GM18511 (cell line): ENCODE data around the gene ITGA11.

Source experiments
- ATAC-seq: cut with Tn5 transposase; IDR thresholded peaks from one replicate; pipeline ENCODE4 v1.9.1; 2021; ENCODE audit warnings: mild to moderate bottlenecking, moderate library complexity; ENCODE audit not compliant: unreplicated experiment

Gene ITGA11

GRCh38 chr15:68364028-68364659, 67.8 kb downstream of the ITGA11 start:
- no peak for ATAC-seq

DNA sequence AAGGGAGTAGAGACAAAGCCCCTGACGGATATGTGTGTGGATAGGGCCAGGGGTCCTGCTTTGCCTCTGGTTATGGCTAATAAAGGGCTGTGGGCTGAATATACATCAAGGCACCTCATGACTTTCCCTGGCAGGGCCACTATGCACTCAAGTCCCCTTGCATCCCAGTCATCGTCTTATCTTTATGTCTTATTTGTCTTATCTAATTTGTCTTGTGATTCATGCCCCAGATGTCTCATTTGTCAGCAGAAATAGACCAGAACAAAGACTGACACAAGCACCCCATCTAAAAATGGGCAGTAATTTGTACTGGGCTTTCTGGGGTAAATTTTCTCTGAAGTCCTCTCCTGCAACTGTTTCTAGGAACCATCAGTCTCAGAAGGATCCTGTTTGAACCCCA, 68.6 kb downstream of the ITGA11 start:
- ATAC-seq = no peak

GRCh38 chr15:68362537-68363126, 69.3 kb downstream of the ITGA11 start:
- ATAC-seq = no peak

DNA sequence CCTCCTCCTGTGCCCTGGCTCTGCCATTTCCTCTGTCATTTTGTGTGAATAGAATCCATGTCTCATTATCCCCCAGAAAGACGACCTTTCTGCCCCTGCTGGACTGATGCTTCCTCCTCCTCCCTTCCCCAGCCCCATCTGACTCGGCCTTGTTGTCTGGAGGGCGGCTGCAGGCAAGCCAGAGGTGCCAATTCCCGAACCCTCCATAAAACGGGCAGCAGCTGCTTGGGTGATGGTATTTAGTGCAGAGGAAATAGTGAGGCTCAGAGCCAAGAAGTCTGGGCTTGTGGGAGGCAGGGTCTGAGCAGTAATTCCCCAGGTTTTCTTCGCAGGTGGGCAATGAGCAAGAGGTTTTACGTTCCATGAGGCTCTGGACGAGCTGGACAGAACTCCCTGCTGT, 71.2 kb downstream of the ITGA11 start:
- ATAC-seq = no peak

GRCh38 chr15:68356778-68357177, 75.2 kb downstream of the ITGA11 start:
- ATAC-seq = no peak

DNA sequence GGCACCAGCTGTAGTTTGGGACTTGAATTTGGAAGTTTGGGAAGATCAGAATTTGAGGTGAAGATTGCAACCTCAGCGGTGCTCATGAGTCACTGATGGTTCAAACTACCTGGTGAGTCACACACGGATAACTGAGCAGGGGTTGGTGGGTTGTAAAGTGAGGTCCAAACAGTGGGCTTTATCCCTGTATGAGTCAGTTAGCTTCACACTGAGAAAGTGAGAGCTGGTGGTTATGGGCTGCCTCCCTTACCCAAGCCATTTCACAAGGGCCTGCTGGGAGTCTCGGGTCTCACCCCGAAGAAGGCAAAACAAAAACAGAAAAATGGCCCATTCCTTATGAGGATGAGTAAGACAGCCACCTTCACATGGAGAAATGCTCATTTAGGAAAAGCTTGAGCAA, 77.0 kb downstream of the ITGA11 start:
- no peak for ATAC-seq

- ATAC-seq = no peak
These were observed 77.7 kb downstream of the ITGA11 start for GRCh38 chr15:68354268-68354667.

DNA sequence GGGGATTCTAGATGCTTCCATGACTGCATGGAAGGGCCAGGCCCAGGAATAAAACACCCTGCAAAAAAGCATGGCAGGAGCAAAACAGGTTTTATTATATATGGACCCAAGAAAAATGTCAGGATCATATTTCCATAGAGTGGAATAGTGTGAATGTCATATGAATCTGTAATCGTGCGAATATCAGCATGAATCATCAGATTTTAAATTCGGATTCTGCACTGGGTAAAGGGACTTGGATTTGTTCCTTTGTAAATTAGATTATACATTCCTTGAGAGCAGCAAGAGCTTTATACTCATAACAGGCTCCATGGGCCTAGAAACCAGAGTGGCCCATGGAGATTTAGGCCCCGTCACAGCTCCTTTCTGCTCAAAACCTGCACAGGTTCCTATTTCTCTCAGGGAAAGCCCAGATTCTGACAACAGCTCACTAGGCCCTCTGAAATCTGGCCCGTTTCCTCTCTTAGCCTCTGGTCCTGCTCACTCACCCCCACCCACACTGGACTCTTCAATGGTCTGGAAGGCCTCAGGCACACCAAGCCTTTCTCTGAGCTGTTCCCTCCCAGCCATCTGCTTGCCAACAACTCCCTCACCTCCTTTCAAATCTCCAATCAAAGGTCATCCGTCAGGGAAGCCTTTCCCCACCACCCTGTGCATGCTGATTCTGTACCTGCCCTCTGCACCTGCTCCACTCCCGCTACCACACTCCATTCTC, 78.4 kb downstream of the ITGA11 start:
- ATAC-seq = no peak

DNA sequence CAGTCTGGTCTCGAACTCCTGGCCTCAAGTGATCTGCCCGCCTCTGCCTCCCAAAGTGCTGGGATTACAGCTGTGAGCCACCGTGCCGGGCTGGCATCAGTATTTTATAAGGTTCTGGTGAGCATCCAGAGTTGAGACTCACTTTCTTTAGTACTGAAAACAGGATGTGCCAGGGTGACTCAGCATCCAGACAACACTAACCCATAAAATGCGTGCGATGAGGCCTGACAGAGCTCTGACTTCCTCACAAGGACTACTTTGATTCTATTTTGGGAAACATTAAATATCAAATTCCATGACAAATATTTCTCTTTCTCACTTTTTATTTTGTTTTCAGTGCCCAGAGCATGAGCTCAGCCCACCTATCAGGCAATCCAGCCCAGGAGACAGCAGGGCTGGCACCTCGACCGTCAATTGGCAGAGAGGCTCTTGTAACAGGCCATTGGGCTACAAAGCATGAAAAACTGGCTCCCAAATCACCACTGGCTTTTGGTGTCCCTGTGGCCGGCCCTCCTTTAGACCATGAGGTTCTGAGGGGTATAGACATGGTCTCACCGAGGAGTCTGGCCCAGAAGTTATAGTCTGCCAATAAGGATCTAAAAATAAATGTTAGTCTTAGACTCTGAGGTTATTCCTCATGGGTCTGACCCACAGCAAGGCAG, 79.4 kb downstream of the ITGA11 start:
- peak; percentile 52 for ATAC-seq

DNA sequence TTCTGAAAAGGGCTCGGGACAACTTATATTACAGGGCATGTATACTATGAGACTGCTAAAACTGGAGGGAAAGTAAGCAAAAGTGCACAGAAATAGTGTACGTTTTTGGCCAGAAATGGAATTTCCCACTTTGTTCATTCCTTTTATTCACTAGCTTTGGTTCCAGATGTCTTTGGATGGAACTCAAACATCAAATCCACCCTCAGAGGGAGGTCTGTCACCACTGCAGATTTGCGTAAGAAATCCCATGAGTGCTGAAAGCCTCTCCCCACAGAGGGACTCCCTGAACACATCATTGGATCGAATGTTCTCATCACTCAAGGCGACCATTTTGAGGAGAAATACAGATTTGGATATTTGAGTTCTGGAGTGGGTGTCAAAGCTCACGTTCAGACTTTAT, 82.8 kb downstream of the ITGA11 start:
- ATAC-seq = no peak

DNA sequence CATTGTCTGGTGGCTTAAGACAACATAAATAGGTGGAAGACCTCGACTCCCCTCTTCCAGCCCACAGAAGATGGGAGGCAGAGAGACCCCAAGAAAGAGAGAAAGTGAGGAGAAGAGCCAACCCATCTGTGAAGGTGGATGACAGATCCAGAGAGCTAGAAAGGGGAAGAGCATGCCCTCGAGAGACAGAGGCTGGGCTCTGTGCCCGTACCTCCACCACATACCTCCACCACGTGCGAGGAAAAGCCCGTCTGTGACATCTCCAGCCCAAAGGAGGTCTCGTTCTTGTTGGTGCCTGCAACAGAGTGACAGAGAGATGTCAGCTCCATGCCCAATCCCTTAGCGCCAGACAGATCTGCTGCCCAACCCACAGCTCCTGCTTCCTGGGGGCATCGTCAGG, 83.4 kb downstream of the ITGA11 start:
- no peak for ATAC-seq

- no peak for ATAC-seq
These were observed 83.9 kb downstream of the ITGA11 start for GRCh38 chr15:68348081-68348480.

DNA sequence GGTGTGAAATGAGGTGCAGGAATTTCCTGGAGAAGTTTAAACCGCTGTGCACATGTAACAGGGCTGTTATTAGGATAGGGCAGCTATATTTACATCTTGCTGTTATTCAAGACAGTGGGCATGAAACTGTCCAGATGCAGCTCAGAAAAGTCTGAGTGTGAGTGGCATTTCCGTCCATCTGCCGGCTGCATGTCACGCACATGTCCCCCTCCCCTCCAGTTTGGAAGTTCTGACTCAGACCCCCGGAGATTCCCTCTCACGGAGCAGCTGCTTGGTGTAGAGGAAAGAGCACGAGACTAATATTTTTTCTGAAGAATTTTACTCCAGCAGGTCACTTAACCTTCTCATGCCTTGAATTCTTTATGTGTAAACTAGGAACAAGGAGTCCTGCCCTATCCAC, 84.6 kb downstream of the ITGA11 start:
- no peak for ATAC-seq

DNA sequence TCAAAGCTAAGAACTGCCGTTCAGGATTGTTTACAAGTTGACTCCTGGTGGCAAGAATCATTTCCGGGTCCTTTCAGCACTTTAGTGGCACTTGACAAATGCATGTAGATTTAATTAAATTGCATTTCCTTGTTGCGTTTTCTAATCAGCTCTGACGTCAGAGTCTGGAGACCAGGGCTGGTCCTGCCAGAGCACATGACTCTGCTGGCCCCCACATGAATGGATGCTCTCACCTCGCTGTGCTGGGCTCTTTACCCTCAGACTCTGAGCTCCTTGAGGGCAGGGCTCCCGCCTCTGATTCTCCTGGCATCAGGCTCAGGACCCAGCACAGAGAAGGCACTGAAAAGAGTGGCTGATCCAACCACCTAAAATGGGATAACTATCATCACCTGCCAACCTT, 85.0 kb downstream of the ITGA11 start:
- no peak for ATAC-seq

GRCh38 chr15:68345481-68345880, 86.5 kb downstream of the ITGA11 start:
- ATAC-seq = no peak

DNA sequence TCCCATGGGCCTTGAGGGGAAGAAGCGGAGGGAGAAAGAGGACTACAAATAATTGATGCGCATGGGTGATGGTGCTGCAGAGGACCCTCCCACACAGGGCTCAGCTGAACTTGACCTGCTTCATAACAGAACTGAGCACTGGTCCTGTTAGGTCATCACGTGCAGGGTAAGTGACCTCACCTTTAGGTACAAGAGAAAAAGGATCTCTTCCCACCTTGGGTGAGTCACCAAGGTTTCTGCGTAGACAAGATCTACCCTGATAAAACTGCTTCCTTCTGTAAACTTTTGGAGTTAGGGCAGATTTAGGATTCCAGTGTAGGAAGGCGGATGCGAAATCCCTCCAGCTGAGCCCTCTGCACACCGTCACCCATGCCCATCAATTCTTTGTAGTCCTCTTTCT, 87.4 kb downstream of the ITGA11 start:
- ATAC-seq = no peak

DNA sequence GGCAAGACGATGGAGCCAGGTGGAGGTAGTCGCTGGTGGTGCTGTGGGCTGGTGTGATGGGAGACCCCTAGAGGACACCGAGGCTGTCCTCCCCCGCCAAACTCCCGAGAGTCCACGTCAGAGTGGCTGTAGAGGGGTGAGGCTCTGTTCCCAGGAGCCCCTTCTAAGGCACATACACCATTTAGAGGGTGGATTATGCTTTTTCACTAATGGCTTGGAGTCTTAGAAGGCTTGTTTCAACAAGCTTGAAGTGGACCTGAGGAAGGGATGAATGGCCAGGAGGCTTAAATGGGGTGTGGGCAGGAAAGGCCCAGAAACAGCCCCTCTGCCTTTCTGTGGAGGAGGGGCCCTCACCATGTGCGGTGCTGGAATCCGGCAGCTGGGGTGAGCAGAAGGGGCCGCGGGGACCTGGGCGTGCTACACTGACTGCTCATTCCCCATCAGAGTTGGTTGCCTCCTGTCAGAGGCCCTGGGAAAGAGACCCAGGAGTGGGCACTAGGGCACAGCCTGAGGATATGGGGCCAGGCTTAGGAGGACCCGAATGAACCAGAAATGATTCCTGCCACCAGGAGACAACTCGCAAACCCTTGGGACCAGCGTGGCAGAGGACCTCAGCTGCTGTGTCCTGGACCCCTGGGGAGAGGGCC, 88.3 kb downstream of the ITGA11 start:
- ATAC-seq = no peak

DNA sequence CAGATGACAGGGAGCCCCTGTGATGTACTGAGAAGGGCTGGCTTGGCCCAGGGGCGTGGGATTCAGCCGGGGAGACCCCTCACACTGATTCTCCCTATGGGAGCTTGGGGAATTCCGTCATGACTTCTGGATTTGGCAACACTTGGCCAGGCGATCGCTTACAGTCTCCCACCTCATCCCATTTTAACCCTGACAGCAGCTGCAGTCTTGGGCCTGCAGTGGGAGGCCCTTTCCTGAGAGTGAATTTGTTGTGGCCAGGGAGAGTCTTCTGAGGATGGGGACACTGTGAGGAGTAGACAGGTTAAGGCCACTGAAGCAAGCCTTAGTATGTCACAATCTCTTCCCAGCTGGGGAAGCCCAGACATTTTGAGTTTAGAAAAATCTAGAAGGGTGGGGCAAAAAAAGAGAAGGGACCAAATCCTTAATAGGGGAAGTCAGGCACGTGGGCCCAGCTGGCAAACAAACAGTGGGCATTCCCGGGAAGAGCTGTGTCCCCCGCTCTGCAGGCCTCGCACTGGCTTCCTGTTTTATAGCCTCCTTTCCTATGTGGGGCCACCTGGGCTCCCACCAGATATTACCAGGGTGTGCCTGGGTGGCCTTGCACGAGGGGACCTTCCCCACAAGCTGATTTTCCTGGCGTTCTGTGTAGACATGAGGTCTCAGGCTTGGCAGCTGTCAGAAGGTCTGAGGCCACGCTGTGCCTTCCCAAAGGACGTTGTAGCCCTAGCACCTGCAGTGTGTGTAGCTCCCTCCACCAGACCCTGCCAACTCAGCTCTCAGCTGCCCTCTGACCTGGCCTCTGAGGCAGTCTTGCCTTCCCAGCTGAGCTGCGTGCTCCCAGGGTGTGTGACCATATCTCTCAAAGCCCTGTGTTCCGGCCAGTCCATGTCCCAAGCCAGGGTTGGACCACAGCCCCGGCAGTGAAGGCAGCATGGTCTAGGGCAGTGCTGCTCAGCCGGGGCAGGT, 89.9 kb downstream of the ITGA11 start:
- ATAC-seq = no peak

DNA sequence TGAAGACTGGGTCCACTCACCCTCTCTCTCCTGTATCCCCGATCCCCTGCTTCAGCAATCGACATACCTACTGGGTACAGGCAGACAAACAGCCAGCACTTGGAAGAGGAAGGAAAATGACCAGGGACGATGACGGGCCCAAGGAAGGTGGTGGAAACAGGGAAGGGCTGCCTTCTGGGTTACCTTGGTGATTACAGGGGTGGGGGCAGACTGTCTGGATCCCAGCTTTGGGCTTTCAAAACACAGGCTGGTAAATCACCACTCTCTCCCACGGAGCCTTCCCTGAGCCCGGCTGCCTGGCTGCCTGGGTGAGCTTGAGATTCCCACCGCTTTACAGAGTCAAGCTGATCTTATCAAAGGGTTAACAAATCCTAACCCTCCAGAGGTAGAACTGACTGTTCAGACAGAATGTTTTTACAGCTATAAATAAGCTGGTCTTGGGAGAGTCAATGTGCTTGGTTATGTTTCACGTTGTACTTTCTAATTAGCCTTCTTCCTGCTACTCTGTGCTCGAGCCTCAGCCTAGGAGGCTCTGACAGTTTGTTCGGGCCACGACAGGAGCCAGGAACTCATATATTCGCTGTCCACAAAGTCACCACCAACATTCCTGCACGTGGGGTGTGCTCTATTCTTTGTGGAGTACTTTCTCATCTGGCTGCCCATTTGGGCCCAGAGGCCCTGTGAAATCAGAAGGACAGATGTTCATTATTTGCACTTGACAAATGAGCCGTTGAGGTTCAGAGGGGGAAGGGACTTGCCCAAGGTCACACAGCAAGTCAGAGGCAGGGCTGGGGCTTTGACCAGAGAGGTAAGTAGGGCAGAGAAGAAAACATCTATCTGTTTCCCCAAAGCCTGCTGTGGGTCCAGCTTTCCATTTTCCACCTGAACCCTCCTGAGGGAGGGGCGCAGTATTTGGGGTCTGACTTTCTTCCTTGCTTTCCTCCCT, 91.0 kb downstream of the ITGA11 start:
- ATAC-seq = no peak
